ENCODE results near the gene SLC23A1.

The SLC23A1 gene

GRCh38 chr5:139408191-139408590 is 25.1 kb upstream of the SLC23A1 start:
- no peak overlapping the region for H3K4me3 ChIP-seq (ENCODE audit: insufficient read depth, low read depth, low read length, poor library complexity, severe bottlenecking)
- no peak for DNase-seq
- H3K27me3 ChIP-seq (replicated peaks; ENCODE audit: control insufficient read depth, insufficient read depth, low read length, poor library complexity, severe bottlenecking): no peaks in the 10 kb centered on the region
- H3K36me3 ChIP-seq (ENCODE audit: control insufficient read depth, insufficient read depth, low read length): no peaks in the 10 kb centered on the region
- H3K4me1 ChIP-seq (ENCODE audit: control insufficient read depth, insufficient read depth, low read length, poor library complexity, severe bottlenecking): peaks cover 8% of the 10 kb centered on the region
- H3K9me3 ChIP-seq (ENCODE audit: control insufficient read depth, low read length): no peaks in the 10 kb centered on the region
- H3K27ac ChIP-seq (ENCODE audit: insufficient read depth, low read length, poor library complexity, severe bottlenecking): no peak overlapping the region

DNA sequence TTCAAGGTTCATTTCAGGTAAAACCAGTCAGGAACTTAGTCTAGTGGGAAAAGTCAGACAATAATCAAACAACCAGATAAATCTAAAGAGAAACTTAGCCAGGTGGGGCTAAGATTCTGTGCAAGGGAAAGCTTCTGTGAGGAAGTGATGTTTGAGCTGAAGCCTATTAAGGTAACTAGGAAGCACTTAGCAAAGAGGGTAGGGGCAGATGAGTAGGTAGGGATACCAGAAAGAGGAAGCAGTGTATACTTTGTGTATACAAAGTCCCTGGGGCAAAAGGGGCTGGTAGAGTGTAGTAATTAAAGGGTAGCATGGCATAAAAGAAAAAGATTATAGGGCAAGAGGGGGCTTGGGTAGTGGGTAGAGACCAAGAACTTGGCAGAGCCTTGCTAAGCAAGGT is 24.4 kb upstream of the SLC23A1 start:
- peaks cover 8% of the 10 kb centered on the region for H3K4me1 ChIP-seq (ENCODE audit: control insufficient read depth, insufficient read depth, low read length, poor library complexity, severe bottlenecking)
- no peak overlapping the region for H3K4me3 ChIP-seq (ENCODE audit: insufficient read depth, low read depth, low read length, poor library complexity, severe bottlenecking)
- H3K27ac ChIP-seq (ENCODE audit: insufficient read depth, low read length, poor library complexity, severe bottlenecking): no peak overlapping the region
- no peaks in the 10 kb centered on the region for H3K9me3 ChIP-seq (ENCODE audit: control insufficient read depth, low read length)
- no peaks in the 10 kb centered on the region for H3K36me3 ChIP-seq (ENCODE audit: control insufficient read depth, insufficient read depth, low read length)
- H3K27me3 ChIP-seq (replicated peaks; ENCODE audit: control insufficient read depth, insufficient read depth, low read length, poor library complexity, severe bottlenecking): no peaks in the 10 kb centered on the region
- no peak for DNase-seq

- Histone ChIP-seq H3K9me3 (ENCODE audit: control insufficient read depth, low read length) (no peaks in the 10 kb centered on the region), H3K27me3 (replicated peaks; ENCODE audit: control insufficient read depth, insufficient read depth, low read length, poor library complexity, severe bottlenecking) (no peaks in the 10 kb centered on the region), H3K36me3 (ENCODE audit: control insufficient read depth, insufficient read depth, low read length) (no peaks in the 10 kb centered on the region), H3K4me3 (ENCODE audit: insufficient read depth, low read depth, low read length, poor library complexity, severe bottlenecking) (no peak overlapping the region), H3K4me1 (ENCODE audit: control insufficient read depth, insufficient read depth, low read length, poor library complexity, severe bottlenecking) (peaks cover 8% of the 10 kb centered on the region), H3K27ac (ENCODE audit: insufficient read depth, low read length, poor library complexity, severe bottlenecking) (no peak overlapping the region)
- DNase-seq: no peak
These were observed 23.9 kb upstream of the SLC23A1 start for GRCh38 chr5:139406963-139407362.

GRCh38 chr5:139404484-139404840 is 21.4 kb upstream of the SLC23A1 start:
- H3K27ac ChIP-seq (ENCODE audit: insufficient read depth, low read length, poor library complexity, severe bottlenecking): peak overlapping the region; percentile 83
- H3K4me3 ChIP-seq (ENCODE audit: insufficient read depth, low read depth, low read length, poor library complexity, severe bottlenecking): peak overlapping the region; percentile 52
- H3K4me1 ChIP-seq (ENCODE audit: control insufficient read depth, insufficient read depth, low read length, poor library complexity, severe bottlenecking): peaks cover 8% of the 10 kb centered on the region
- H3K27me3 ChIP-seq (replicated peaks; ENCODE audit: control insufficient read depth, insufficient read depth, low read length, poor library complexity, severe bottlenecking): no peaks in the 10 kb centered on the region
- no peaks in the 10 kb centered on the region for H3K9me3 ChIP-seq (ENCODE audit: control insufficient read depth, low read length)
- no peak for DNase-seq
- H3K36me3 ChIP-seq (ENCODE audit: control insufficient read depth, insufficient read depth, low read length): no peaks in the 10 kb centered on the region

DNA sequence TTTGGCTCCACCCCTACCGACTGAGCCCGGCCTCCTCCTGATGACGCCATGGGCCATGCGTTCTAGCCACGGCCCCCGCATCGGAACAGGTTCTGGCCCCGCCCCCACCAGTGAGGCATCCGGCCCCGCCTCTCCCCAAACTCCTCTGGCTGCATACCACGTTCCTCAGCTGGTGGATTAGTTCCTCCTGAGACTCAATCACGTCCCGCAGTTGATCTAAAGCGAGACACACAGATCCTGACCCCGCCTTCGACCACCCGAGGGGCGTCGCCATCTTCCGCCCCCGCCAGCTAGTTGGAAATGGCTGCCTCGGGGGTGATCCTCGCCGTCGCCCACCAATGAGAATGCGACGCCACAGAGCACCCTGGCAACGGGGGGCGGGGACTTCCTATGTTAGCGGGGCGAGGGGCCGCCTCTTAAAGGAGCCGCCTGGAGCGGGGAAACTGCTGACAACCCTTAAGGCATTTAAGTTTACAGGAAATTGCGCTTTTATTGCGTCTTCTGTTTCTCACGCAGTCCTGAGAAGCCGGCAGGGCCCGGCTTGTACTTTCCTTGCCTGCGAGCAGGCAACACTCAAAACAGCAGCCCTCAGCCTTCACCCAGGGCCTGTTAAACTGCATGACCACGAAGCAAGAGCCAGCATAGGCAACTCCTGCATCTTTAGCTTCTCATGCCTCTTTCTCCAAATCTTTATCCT is 20.8 kb upstream of the SLC23A1 start, which contains the start of gene SPATA24:
Gene SPATA24 (minus strand): TSS at position 303 of the 697 bp plus-strand sequence. CDS start 29 bp downstream, at position 274.
- peak within 1 kb of the TSS; percentile 83 for H3K27ac ChIP-seq (ENCODE audit: insufficient read depth, low read length, poor library complexity, severe bottlenecking)
- no peaks in the 10 kb centered on the region for H3K9me3 ChIP-seq (ENCODE audit: control insufficient read depth, low read length)
- H3K4me1 ChIP-seq (ENCODE audit: control insufficient read depth, insufficient read depth, low read length, poor library complexity, severe bottlenecking): peaks cover 8% of the 10 kb centered on the region
- H3K4me3 ChIP-seq (ENCODE audit: insufficient read depth, low read depth, low read length, poor library complexity, severe bottlenecking): peak within 1 kb of the TSS; percentile 52
- no peaks in the 10 kb centered on the region for H3K36me3 ChIP-seq (ENCODE audit: control insufficient read depth, insufficient read depth, low read length)
- no peaks in the 10 kb centered on the region for H3K27me3 ChIP-seq (replicated peaks; ENCODE audit: control insufficient read depth, insufficient read depth, low read length, poor library complexity, severe bottlenecking)
- peak; percentile 91 to 97 (median 96) for DNase-seq

- Histone ChIP-seq H3K4me1 (ENCODE audit: control insufficient read depth, insufficient read depth, low read length, poor library complexity, severe bottlenecking) (peaks cover 8% of the 10 kb centered on the region), H3K27me3 (replicated peaks; ENCODE audit: control insufficient read depth, insufficient read depth, low read length, poor library complexity, severe bottlenecking) (no peaks in the 10 kb centered on the region), H3K36me3 (ENCODE audit: control insufficient read depth, insufficient read depth, low read length) (no peaks in the 10 kb centered on the region), H3K4me3 (ENCODE audit: insufficient read depth, low read depth, low read length, poor library complexity, severe bottlenecking) (peak overlapping the region; percentile 52), H3K27ac (ENCODE audit: insufficient read depth, low read length, poor library complexity, severe bottlenecking) (peak overlapping the region; percentile 83), H3K9me3 (ENCODE audit: control insufficient read depth, low read length) (no peaks in the 10 kb centered on the region)
- DNase-seq: no peak
These were observed 20.3 kb upstream of the SLC23A1 start for GRCh38 chr5:139403418-139403786.

DNA sequence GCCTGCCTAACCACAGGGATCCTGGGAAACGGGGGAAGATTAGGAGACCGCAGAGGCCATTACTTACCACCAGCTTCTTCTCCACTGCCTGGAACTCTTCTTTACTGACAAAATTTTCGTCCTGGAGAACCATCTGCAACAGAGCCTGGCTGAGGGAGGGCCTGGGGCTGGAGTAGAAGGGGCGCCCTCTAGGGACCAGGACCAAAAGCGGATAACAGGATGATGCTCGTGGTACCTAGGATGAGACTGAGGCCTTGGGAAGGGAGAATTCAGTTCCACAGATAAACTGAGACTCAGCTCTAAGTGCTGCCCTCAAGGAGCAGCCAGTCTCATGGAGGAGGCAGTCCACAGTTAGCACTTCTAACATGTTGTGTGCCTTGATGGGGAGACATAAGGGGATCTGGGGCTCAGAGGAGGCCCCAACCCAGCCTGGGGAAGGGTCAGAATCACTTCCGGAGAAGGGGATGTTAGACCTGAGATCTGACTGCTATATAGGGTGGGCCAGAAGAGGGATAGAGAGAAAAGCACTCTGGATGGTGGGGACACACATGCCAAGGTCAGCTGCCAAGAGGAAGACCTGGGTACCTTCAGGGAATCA is 19.6 kb upstream of the SLC23A1 start:
- no peaks in the 10 kb centered on the region for H3K9me3 ChIP-seq (ENCODE audit: control insufficient read depth, low read length)
- H3K36me3 ChIP-seq (ENCODE audit: control insufficient read depth, insufficient read depth, low read length): no peaks in the 10 kb centered on the region
- H3K4me1 ChIP-seq (ENCODE audit: control insufficient read depth, insufficient read depth, low read length, poor library complexity, severe bottlenecking): peaks cover 8% of the 10 kb centered on the region
- no peaks in the 10 kb centered on the region for H3K27me3 ChIP-seq (replicated peaks; ENCODE audit: control insufficient read depth, insufficient read depth, low read length, poor library complexity, severe bottlenecking)
- no peak overlapping the region for H3K27ac ChIP-seq (ENCODE audit: insufficient read depth, low read length, poor library complexity, severe bottlenecking)
- no peak overlapping the region for H3K4me3 ChIP-seq (ENCODE audit: insufficient read depth, low read depth, low read length, poor library complexity, severe bottlenecking)
- DNase-seq: no peak

GRCh38 chr5:139401546-139401945 is 18.4 kb upstream of the SLC23A1 start:
- Histone ChIP-seq H3K4me3 (ENCODE audit: insufficient read depth, low read depth, low read length, poor library complexity, severe bottlenecking) (no peak overlapping the region), H3K9me3 (ENCODE audit: control insufficient read depth, low read length) (no peaks in the 10 kb centered on the region), H3K27me3 (replicated peaks; ENCODE audit: control insufficient read depth, insufficient read depth, low read length, poor library complexity, severe bottlenecking) (no peaks in the 10 kb centered on the region), H3K27ac (ENCODE audit: insufficient read depth, low read length, poor library complexity, severe bottlenecking) (no peak overlapping the region), H3K4me1 (ENCODE audit: control insufficient read depth, insufficient read depth, low read length, poor library complexity, severe bottlenecking) (peaks cover 8% of the 10 kb centered on the region), H3K36me3 (ENCODE audit: control insufficient read depth, insufficient read depth, low read length) (no peaks in the 10 kb centered on the region)
- DNase-seq: no peak

DNA sequence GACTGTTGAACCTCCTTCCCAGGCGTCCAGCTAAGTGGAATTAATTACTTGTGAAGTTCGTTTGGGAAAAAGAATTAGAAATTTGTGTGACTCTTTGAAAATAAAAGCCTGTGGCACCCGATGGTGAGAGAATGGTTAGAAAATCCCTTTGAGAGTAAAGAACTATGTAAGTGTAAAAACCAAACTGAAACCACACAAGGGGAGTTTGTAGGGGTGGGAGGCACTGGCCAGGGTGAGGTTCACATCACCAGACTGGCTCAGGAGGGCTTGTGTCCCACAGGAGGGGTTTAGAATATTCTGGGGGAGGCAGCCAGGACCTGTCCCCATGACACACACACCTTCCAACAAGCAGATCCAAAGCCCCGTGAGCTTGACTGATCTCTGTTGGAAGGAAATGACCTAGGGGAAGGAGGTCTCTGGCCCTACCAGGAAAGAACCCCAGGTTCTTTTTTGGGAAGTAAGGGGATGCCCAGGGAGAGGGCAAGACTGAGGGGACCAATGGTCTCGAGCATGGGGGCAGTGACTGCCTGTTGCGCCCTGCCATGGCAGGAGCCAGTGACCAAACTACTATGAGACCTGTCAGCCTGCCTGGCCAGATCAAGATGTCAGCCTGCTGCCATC is 16.5 kb upstream of the SLC23A1 start:
- Histone ChIP-seq H3K9me3 (ENCODE audit: control insufficient read depth, low read length) (no peaks in the 10 kb centered on the region), H3K4me1 (ENCODE audit: control insufficient read depth, insufficient read depth, low read length, poor library complexity, severe bottlenecking) (peaks cover 6% of the 10 kb centered on the region), H3K36me3 (ENCODE audit: control insufficient read depth, insufficient read depth, low read length) (no peaks in the 10 kb centered on the region), H3K4me3 (ENCODE audit: insufficient read depth, low read depth, low read length, poor library complexity, severe bottlenecking) (no peak overlapping the region), H3K27me3 (replicated peaks; ENCODE audit: control insufficient read depth, insufficient read depth, low read length, poor library complexity, severe bottlenecking) (no peaks in the 10 kb centered on the region), H3K27ac (ENCODE audit: insufficient read depth, low read length, poor library complexity, severe bottlenecking) (no peak overlapping the region)
- DNase-seq: no peak

- no peak overlapping the region for H3K4me3 ChIP-seq (ENCODE audit: insufficient read depth, low read depth, low read length, poor library complexity, severe bottlenecking)
- no peaks in the 10 kb centered on the region for H3K9me3 ChIP-seq (ENCODE audit: control insufficient read depth, low read length)
- H3K36me3 ChIP-seq (ENCODE audit: control insufficient read depth, insufficient read depth, low read length): no peaks in the 10 kb centered on the region
- peaks cover 16% of the 10 kb centered on the region for H3K4me1 ChIP-seq (ENCODE audit: control insufficient read depth, insufficient read depth, low read length, poor library complexity, severe bottlenecking)
- no peaks in the 10 kb centered on the region for H3K27me3 ChIP-seq (replicated peaks; ENCODE audit: control insufficient read depth, insufficient read depth, low read length, poor library complexity, severe bottlenecking)
- no peak overlapping the region for H3K27ac ChIP-seq (ENCODE audit: insufficient read depth, low read length, poor library complexity, severe bottlenecking)
- DNase-seq: no peak
These were observed 14.8 kb upstream of the SLC23A1 start for GRCh38 chr5:139397921-139398320.
